K562 (cell line): ENCODE results near the gene TBRG1. TPM values are rescaled to one million over a fixed set of nuclear protein-coding genes. Genes with fewer than 3 reads are reported as not detected.
A peak's percentile ranks its signal among the peaks of the same experiment; 100 is the strongest.

Source experiments
- CBFA2T2 ChIP-seq: fragments of 450-650 bp; conservative IDR thresholded peaks from 2 replicates; pipeline ENCODE4 v1.6.1; 2017; ENCODE audit warnings: mild to moderate bottlenecking
- ESRRA ChIP-seq: fragments of 450-650 bp; IDR thresholded peaks from 2 replicates; pipeline ENCODE4 v1.6.1; 2014; ENCODE audit warnings: low read depth, mild to moderate bottlenecking, moderate library complexity, borderline replicate concordance
- ESRRB ChIP-seq: fragments of 250-450 bp; sonication (Bioruptor Pico); IDR thresholded peaks from 2 replicates; pipeline ENCODE4 v1.5.0; 2020; ENCODE audit warnings: mild to moderate bottlenecking, moderate library complexity, borderline replicate concordance
- FOXA3 ChIP-seq, 2 experiments: fragments of 450-650 bp in 1 of 2; sonication (generic) in 1 of 2; formaldehyde crosslinking; IDR thresholded peaks in 1 of 2; conservative IDR thresholded peaks in 1 of 2; 2 replicates each; pipeline versions ENCODE4 v1.4.0 to v1.8.0; 2020 to 2022; ENCODE audit warnings: mild to moderate bottlenecking in 2 of 2, missing genetic modification reagents in 1 of 2
- FOXK1 ChIP-seq: sonication (generic); formaldehyde crosslinking; IDR thresholded peaks from 2 replicates; pipeline ENCODE4 v1.8.0; 2022; ENCODE audit warnings: missing genetic modification reagents, mild to moderate bottlenecking, borderline replicate concordance
- GATAD2A ChIP-seq: fragments of 450-650 bp; IDR thresholded peaks from 2 replicates; pipeline ENCODE4 v1.6.1; 2017
- HMG20B ChIP-seq: fragments of 250-450 bp; sonication (Bioruptor Pico); IDR thresholded peaks from 2 replicates; pipeline ENCODE4 v1.5.0; 2021; ENCODE audit warnings: mild to moderate bottlenecking
- JUN ChIP-seq, 2 experiments: sonication (generic) in 1 of 2; formaldehyde crosslinking in 1 of 2; IDR thresholded peaks; 2 replicates each; pipeline versions ENCODE4 v1.6.1 to v1.8.0; 2012 to 2022; ENCODE audit warnings: borderline replicate concordance in 2 of 2, mild to moderate bottlenecking in 2 of 2, improper control_type of control experiment in 1 of 2, low read depth in 1 of 2, low read length in 1 of 2, missing genetic modification reagents in 1 of 2
- MCM7 ChIP-seq, 2 experiments: fragments of 450-650 bp; IDR thresholded peaks; 2 replicates each; pipeline ENCODE4 v1.6.1; 2016 to 2018
- NCOA4 ChIP-seq: fragments of 450-650 bp; IDR thresholded peaks from 2 replicates; pipeline ENCODE4 v1.6.1; 2018; ENCODE audit warnings: mild to moderate bottlenecking; ENCODE audit not compliant: partially characterized antibody
- NR1H2 ChIP-seq: sonication (generic); formaldehyde crosslinking; IDR thresholded peaks from 2 replicates; pipeline ENCODE4 v1.4.0; 2020; ENCODE audit warnings: mild to moderate bottlenecking, missing genetic modification reagents
- POLR2A ChIP-seq: fragments of 450-650 bp; conservative IDR thresholded peaks from 2 replicates; pipeline ENCODE4 v1.6.1; 2016
- RB1 ChIP-seq: fragments of 450-650 bp; IDR thresholded peaks from 2 replicates; pipeline ENCODE4 v1.6.1; 2017; ENCODE audit warnings: low read depth, mild to moderate bottlenecking
- SMARCA5 ChIP-seq: fragments of 450-650 bp; IDR thresholded peaks from 2 replicates; pipeline ENCODE4 v1.6.1; 2016
- STAT5B ChIP-seq: fragments of 250-450 bp; sonication (Bioruptor Pico); IDR thresholded peaks from 2 replicates; pipeline ENCODE4 v1.8.0; 2021; ENCODE audit warnings: mild to moderate bottlenecking, inconsistent platforms
- TAF7 ChIP-seq: fragments of 450-650 bp; IDR thresholded peaks from 2 replicates; pipeline ENCODE4 v1.6.1; 2016; ENCODE audit warnings: missing genetic modification characterization, missing compliant biosample characterization
- TBP ChIP-seq: optimal IDR thresholded peaks from 2 replicates; pipeline ENCODE3; 2011; ENCODE audit warnings: low read depth, low read length, improper control_type of control experiment
- XRCC4 ChIP-seq: IDR thresholded peaks from one replicate; pipeline ENCODE4 v1.6.1; 2011; ENCODE audit not compliant: insufficient read depth, insufficient read length; ENCODE audit errors: extremely low read depth
- ZFP1 ChIP-seq: fragments of 450-650 bp; formaldehyde crosslinking; IDR thresholded peaks from 2 replicates; pipeline ENCODE4 v1.4.0; 2020; ENCODE audit warnings: mild to moderate bottlenecking, mixed read lengths
- ZNF124 ChIP-seq: sonication (generic); formaldehyde crosslinking; IDR thresholded peaks from 2 replicates; pipeline ENCODE4 v1.8.1; 2022; ENCODE audit warnings: missing genetic modification reagents
- ZNF143 ChIP-seq: sonication (generic); formaldehyde crosslinking; IDR thresholded peaks from 2 replicates; pipeline ENCODE4 v1.9.0; 2022; ENCODE audit warnings: mild to moderate bottlenecking, missing genetic modification reagents
- polyA plus RNA-seq, 8 experiments: library from polyadenylated mRNA; depleted of rRNA in 4 of 8; stranded (reverse) in 5 of 8; unstranded in 3 of 8; fragments of >200 nt; fragmentation: Nextera tagmentation in 2 of 8; fragmentation: Illumina TruSeq in 1 of 8; extraction: Ambion mirVana in 2 of 8; extraction: Trizol in 1 of 8; gene quantifications; 2 replicates each; pipeline versions ENCODE4 v1.2.1 to v1.2.3, GENCODE V29; 2011 to 2014; ENCODE audit warnings: inconsistent platforms in 1 of 8, missing spikeins in 1 of 8
- total RNA-seq, 7 experiments: library from RNA; depleted of rRNA in 6 of 7; stranded (reverse); fragments of >200 nt in 6 of 7; fragmentation: Illumina TruSeq in 2 of 7; extraction: Trizol in 2 of 7; gene quantifications; 2 replicates each; pipeline versions ENCODE4 v1.2.1 to v1.2.3, GENCODE V29; 2011 to 2021; ENCODE audit warnings: low replicate concordance in 1 of 7
- TF ChIP-seq, protein P1 (sequence below): fragments of 250-450 bp; sonication (Bioruptor Pico); IDR thresholded peaks from 2 replicates; pipeline ENCODE4 v1.5.0; 2021; ENCODE audit warnings: mild to moderate bottlenecking, moderate library complexity
- TF ChIP-seq, protein P2 (sequence below): fragments of 250-450 bp; sonication (Bioruptor Pico); IDR thresholded peaks from 2 replicates; pipeline ENCODE4 v1.4.0; 2020; ENCODE audit warnings: mild to moderate bottlenecking, moderate library complexity

Gene TBRG1
- total and polyA plus RNA-seq, 9 of the 15 experiments (the other 6 are each of a cell fraction or from before 2014, with no cell fraction given), result 8.7 to 30.0 (median 20.2) TPM

DNA sequence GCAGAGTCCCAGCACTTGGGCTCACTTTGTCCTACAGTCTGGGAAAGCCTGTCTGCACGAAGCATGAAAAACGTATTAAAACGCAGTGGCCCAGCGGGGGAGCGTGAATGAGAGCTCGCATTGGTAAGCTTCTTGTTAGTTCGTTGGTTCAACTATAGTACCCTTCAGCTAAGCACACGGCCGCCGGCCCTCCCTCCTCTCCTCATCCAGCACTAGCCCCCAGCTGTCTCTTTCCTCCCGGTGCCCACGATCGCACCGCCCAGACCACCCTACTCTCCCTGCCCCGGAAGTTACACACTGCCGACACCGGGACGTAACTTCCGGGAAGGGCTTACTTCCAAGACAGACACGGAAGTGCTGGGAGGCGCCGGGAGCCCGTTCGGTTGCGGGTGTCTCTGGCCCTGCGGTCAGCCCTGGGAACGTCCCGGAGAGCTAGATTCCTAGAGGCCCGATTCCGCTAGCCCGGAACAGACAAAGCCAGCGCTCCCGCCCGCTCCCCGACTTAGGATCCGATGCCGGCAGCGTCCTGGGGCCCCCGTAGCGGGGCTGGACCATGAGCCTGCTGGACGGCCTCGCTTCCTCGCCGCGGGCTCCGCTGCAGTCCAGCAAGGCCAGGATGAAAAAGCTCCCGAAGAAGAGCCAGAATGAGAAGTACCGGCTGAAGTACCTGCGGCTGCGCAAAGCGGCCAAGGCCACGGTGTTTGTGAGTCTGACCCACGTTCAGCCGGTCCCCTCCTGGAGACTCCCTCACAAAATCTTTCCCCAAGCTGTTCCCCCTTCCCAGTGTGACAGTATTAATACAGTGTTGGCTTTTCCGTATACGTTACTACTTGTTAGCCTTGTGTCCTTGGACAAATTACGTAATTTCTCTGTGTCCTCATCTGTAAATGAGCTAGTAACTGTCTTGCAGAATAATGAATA is at the start of gene TBRG1 (continued):
- TF ChIP-seq JUN (IDR thresholded peaks at IDR 0.05; ENCODE audit: borderline replicate concordance, low read depth, low read length) (no peak), JUN (CRISPR knock-in tag; IDR thresholded peaks at IDR 0.05; ENCODE audit: borderline replicate concordance) (no peak), TAF7 (tag) (peak; percentile 79), STAT5B (CRISPR knock-in tag) (no peak), GATAD2A (no peak), XRCC4 (no peak), RB1 (peak; percentile 31; the same call in 1 of the 2 replicates), ZFP1 (CRISPR knock-in tag) (no peak), SMARCA5 (no peak), NR1H2 (CRISPR knock-in tag) (no peak), FOXK1 (CRISPR knock-in tag) (no peak), MCM7 (IDR thresholded peaks at IDR 0.05) (no peak), NCOA4 (no peak), CBFA2T2 (no peak), ESRRA (peak; percentile 70; the same call in 1 of the 2 replicates), FOXA3 (CRISPR knock-in tag; conservative IDR thresholded peaks at IDR 0.05 in 1 of 2, IDR thresholded peaks at IDR 0.05 in 1 of 2) (no peak), ZNF124 (CRISPR knock-in tag) (no peak), TBP (peak; percentile 83), HMG20B (CRISPR knock-in tag) (no peak), POLR2A (peak; percentile 96), ESRRB (no peak), ZNF143 (no peak)
- TF ChIP-seq, protein P1, sequence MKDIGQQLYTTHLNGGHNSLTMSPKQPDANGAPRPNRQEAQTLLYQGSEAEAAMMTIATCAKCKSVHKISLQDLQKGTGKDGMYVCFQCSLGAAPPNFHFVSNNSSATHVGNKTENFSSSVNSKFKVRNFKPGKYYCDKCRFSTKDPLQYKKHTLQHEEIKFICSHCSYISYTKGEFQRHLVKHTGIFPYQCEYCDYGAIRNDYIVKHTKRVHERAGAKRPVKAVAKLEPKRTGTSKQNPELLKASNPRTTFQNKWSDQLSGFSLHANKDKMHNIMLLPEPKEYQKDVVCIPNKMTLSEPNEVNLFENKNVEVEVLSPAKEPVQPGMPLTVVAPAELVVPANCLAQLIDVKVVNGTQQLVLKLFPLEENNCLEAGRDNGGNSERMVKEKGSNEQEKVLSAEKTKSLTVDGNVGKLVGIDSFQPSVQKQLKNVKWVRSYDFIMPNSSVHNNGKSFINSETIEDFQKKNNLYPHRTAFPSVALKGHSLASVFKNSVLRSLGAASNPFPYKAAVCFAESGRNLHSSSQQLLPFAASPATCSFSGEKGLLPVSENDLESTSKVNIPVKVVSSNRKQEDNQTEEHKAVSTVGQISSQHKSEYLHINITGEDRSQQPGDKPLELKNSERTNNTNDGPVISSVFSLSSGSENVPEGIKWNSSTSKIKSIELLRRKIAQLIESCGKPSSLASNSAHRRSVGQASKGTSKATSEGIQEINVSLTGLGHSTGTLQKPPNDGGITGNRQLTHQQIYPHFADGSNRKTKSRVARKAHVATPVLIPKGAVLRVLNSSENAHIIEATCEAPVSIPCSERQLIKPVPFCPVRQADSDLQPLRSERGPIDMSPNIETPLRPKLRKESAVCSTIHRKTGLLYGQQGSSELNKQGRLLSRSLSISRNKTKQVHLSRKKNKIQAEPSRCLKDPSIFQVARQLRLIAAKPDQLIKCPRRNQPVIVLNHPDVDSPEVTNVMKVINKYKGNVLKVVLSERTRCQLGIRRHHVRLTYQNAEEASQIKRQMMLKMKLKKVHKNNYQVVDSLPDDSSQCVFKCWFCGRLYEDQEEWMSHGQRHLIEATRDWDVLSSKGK (CRISPR knock-in tag), result no peak
- TF ChIP-seq, protein P2, sequence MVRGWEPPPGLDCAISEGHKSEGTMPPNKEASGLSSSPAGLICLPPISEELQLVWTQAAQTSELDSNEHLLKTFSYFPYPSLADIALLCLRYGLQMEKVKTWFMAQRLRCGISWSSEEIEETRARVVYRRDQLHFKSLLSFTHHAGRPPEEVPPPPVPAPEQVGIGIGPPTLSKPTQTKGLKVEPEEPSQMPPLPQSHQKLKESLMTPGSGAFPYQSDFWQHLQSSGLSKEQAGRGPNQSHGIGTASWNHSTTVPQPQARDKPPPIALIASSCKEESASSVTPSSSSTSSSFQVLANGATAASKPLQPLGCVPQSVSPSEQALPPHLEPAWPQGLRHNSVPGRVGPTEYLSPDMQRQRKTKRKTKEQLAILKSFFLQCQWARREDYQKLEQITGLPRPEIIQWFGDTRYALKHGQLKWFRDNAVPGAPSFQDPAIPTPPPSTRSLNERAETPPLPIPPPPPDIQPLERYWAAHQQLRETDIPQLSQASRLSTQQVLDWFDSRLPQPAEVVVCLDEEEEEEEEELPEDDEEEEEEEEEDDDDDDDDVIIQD (CRISPR knock-in tag), result no peak
